A549 treated with AZD9567 at 1 μM for 4 hours (cell line): Measurements from ENCODE around the gene PRSS53. TPM values are rescaled to one million over a fixed set of nuclear protein-coding genes. Genes with fewer than 3 reads are reported as not detected.

ENCODE experiments used
- total RNA-seq: library from RNA; stranded (reverse); fragments of 200-300 nt; extraction: Qiagen RNA extraction; gene quantifications from 5 replicates; pipeline ENCODE4 v1.2.3, GENCODE V29; 2022; ENCODE audit not compliant: insufficient read depth

The PRSS53 gene
- 1.4 to 2.7 TPM (median 1.9 TPM) in 5 replicates for total RNA-seq

GRCh38 chr16:31088459-31089183, at the start of gene PRSS53:
TSS of gene PRSS53 (minus strand) at chr16:31088943. CDS start at chr16:31088809, 134 bp downstream.

GRCh38 chr16:31135535-31136286, 47.0 kb upstream of the PRSS53 start, which contains the start of gene PRSS8:
TSS of gene PRSS8 (minus strand) at chr16:31135727. CDS start at chr16:31135498, 229 bp downstream.

GRCh38 chr16:31117384-31118222, 28.9 kb upstream of the PRSS53 start, which contains the start of gene KAT8:
TSS of gene KAT8 (plus strand) at chr16:31117664. CDS start at chr16:31117682, 18 bp downstream.

GRCh38 chr16:31108035-31108793, 19.5 kb upstream of the PRSS53 start, which contains the start of gene BCKDK:
TSS of gene BCKDK (plus strand) at chr16:31108386. CDS start at chr16:31109224, 838 bp downstream.

GRCh38 chr16:31094424-31095120, 5.8 kb upstream of the PRSS53 start, which contains the start of gene VKORC1:
TSS of gene VKORC1 (minus strand) at chr16:31094797. CDS start at chr16:31094729, 68 bp downstream.

GRCh38 chr16:31073970-31074813, 14.6 kb downstream of the PRSS53 start, which contains the start of the genes ZNF646 and ZNF668:
TSS of gene ZNF646 (plus strand) at chr16:31074422. CDS start at chr16:31076325, 1,903 bp downstream.
TSS of gene ZNF668 (minus strand) at chr16:31074240. CDS start at chr16:31064459, 9,781 bp downstream.

Other genes starting within 250 kb of the PRSS53 start
- 22.9 to 40.5 TPM (median 37.8 TPM) in 5 replicates for gene BCL7C, start 194.9 kb downstream of the PRSS53 start, total RNA-seq
- gene CTF1, start 192.3 kb downstream of the PRSS53 start, total RNA-seq, result 0.20 to 0.28 TPM (median 0.24 TPM) in 4 of 5 replicates, not detected in the other
- gene FBXL19, start 165.4 kb downstream of the PRSS53 start, total RNA-seq, result 14.3 to 18.2 TPM (median 15.7 TPM) in 5 replicates
- gene ORAI3, start 139.9 kb downstream of the PRSS53 start, total RNA-seq, result 5.9 to 14.1 TPM (median 13.6 TPM) in 5 replicates
- gene SETD1A, start 131.2 kb downstream of the PRSS53 start, total RNA-seq, result 16.6 to 21.1 TPM (median 20.3 TPM) in 5 replicates
- gene HSD3B7, start 103.7 kb downstream of the PRSS53 start, total RNA-seq, result 11.6 to 13.5 TPM (median 13.2 TPM) in 5 replicates
- gene STX1B, start 78.3 kb downstream of the PRSS53 start, total RNA-seq, result 1.4 to 3.9 TPM (median 1.5 TPM) in 5 replicates
- 37.6 to 67.5 TPM (median 65.2 TPM) in 5 replicates for gene STX4, start 55.4 kb downstream of the PRSS53 start, total RNA-seq
- 12.2 to 17.9 TPM (median 12.8 TPM) in 5 replicates for gene ZNF668, start 14.7 kb downstream of the PRSS53 start, total RNA-seq
- gene ZNF646, start 14.5 kb downstream of the PRSS53 start, total RNA-seq, result 8.1 to 11.5 TPM (median 10.2 TPM) in 5 replicates
- gene VKORC1, start 5.9 kb upstream of the PRSS53 start, total RNA-seq, result 123 to 147 TPM (median 143 TPM) in 5 replicates
- 35.0 to 53.3 TPM (median 49.3 TPM) in 5 replicates for gene BCKDK, start 19.4 kb upstream of the PRSS53 start, total RNA-seq
- gene KAT8, start 28.7 kb upstream of the PRSS53 start, total RNA-seq, result 31.2 to 51.7 TPM (median 46.9 TPM) in 5 replicates
- 0.52 to 0.95 TPM (median 0.65 TPM) in 4 of 5 replicates, not detected in the other for gene PRSS8, start 46.8 kb upstream of the PRSS53 start, total RNA-seq
- gene PRSS36, start 61.1 kb upstream of the PRSS53 start, total RNA-seq, result 0.81 to 1.4 TPM (median 1.0 TPM) in 4 of 5 replicates, not detected in the other
- gene FUS, start 91.2 kb upstream of the PRSS53 start, total RNA-seq, result 554 to 620 TPM (median 559 TPM) in 5 replicates
- 23.4 to 38.1 TPM (median 33.0 TPM) in 5 replicates for gene PYCARD, start 113.8 kb upstream of the PRSS53 start, total RNA-seq
- 0.05 to 0.10 TPM (median 0.05 TPM) in 4 of 5 replicates, not detected in the other for gene TRIM72, start 125.2 kb upstream of the PRSS53 start, total RNA-seq
- gene PYDC1, start 128.2 kb upstream of the PRSS53 start, total RNA-seq, result not detected in 5 replicates
- gene ITGAM, start 171.0 kb upstream of the PRSS53 start, total RNA-seq, result 1.4 to 2.4 TPM (median 1.8 TPM) in 4 of 5 replicates, not detected in the other